ENCODE measurements around the gene ST7. TPM values are rescaled to one million over a fixed set of nuclear protein-coding genes. Genes with fewer than 3 reads are reported as not detected.
"Not testable (repeated sequence)": the region's sequence is repeated elsewhere in the genome, so short reads cannot be mapped to it uniquely, and the experiment has no call there.

ST7 gene
- total RNA-seq, 1 donor from 2014 or later = 8.3 TPM

- intact Hi-C loops (cut with micrococcal nuclease) = loop anchor here (2.0 kb wide), 1 partner anchor 13 kb away; no protein-coding TSS in a partner anchor
- Mint-ChIP-seq H3K9me3 (no peaks in the 10 kb centered on the region), H3K27me3 (no peaks in the 10 kb centered on the region), H3K4me1 (peaks cover 3% of the 10 kb centered on the region), H3K27ac (no peak overlapping the region), H3K36me3 (ENCODE audit: low read depth) (no peaks in the 10 kb centered on the region), H3K4me3 (no peak overlapping the region)
- CTCF ChIA-PET = no interaction called here
- POLR2A ChIA-PET = no interaction called here
- TF ChIP-seq CTCF (IDR thresholded peaks at IDR 0.05) = no peak
- no peak for DNase-seq
- ATAC-seq (ENCODE audit: low read depth) = no peak
Measured at GRCh38 chr7:117023325-117023854, 70.1 kb downstream of the ST7 start.

- Mint-ChIP-seq H3K9me3 (peaks cover 2% of the 10 kb centered on the region), H3K4me3 (no peak overlapping the region), H3K4me1 (peaks cover 3% of the 10 kb centered on the region), H3K27me3 (no peaks in the 10 kb centered on the region), H3K27ac (no peak overlapping the region), H3K36me3 (ENCODE audit: low read depth) (no peaks in the 10 kb centered on the region)
- ATAC-seq (ENCODE audit: low read depth) (no peak), DNase-seq (no peak)
- ChIA-PET POLR2A (no interaction called here), CTCF (no interaction called here)
- intact Hi-C loops (cut with micrococcal nuclease) = no loop called here
- no peak for TF ChIP-seq CTCF (IDR thresholded peaks at IDR 0.05)
Measured at GRCh38 chr7:117024811-117025210, 71.5 kb downstream of the ST7 start.

GRCh38 chr7:117025891-117026290 lies 72.6 kb downstream of the ST7 start:
- Mint-ChIP-seq H3K36me3 (ENCODE audit: low read depth) (no peaks in the 10 kb centered on the region), H3K27me3 (no peaks in the 10 kb centered on the region), H3K4me1 (peaks cover 3% of the 10 kb centered on the region), H3K4me3 (no peak overlapping the region), H3K9me3 (peaks cover 4% of the 10 kb centered on the region), H3K27ac (no peak overlapping the region)
- ChIA-PET CTCF (no interaction called here), POLR2A (no interaction called here)
- no peak for TF ChIP-seq CTCF (IDR thresholded peaks at IDR 0.05)
- intact Hi-C loops (cut with micrococcal nuclease) = loop anchor here (2.0 kb wide), 1 partner anchor 13 kb away; no protein-coding TSS in a partner anchor
- DNase-seq (no peak), ATAC-seq (ENCODE audit: low read depth) (no peak)

- H3K36me3 Mint-ChIP-seq (ENCODE audit: low read depth); POLR2A ChIA-PET; H3K4me1 Mint-ChIP-seq; H3K27ac Mint-ChIP-seq; CTCF ChIA-PET; DNase-seq; ATAC-seq (ENCODE audit: low read depth); H3K9me3 Mint-ChIP-seq; H3K4me3 Mint-ChIP-seq; H3K27me3 Mint-ChIP-seq: not testable (repeated sequence)
- intact Hi-C loops (cut with micrococcal nuclease) = loop anchor here (5.0 kb wide), 1 partner anchor 37 kb away; no protein-coding TSS in a partner anchor
Measured at GRCh38 chr7:117030346-117030745, 77.0 kb downstream of the ST7 start.

- H3K4me3 Mint-ChIP-seq; H3K27me3 Mint-ChIP-seq; ATAC-seq (ENCODE audit: low read depth); H3K36me3 Mint-ChIP-seq (ENCODE audit: low read depth); H3K4me1 Mint-ChIP-seq; CTCF ChIA-PET; H3K9me3 Mint-ChIP-seq; DNase-seq; POLR2A ChIA-PET; H3K27ac Mint-ChIP-seq: not testable (repeated sequence)
- intact Hi-C loops (cut with micrococcal nuclease) = loop anchor here (5.0 kb wide), 1 partner anchor 37 kb away; no protein-coding TSS in a partner anchor
Measured at GRCh38 chr7:117030793-117031192, 77.5 kb downstream of the ST7 start.

- no peak for TF ChIP-seq CTCF (IDR thresholded peaks at IDR 0.05)
- H3K27ac Mint-ChIP-seq = no peak overlapping the region
- ChIA-PET POLR2A (no interaction called here), CTCF (no interaction called here)
- intact Hi-C loops (cut with micrococcal nuclease) = loop anchor here (5.0 kb wide), 1 partner anchor 34 kb away; no protein-coding TSS in a partner anchor
- DNase-seq = no peak
- peaks cover 4% of the 10 kb centered on the region for H3K9me3 Mint-ChIP-seq
- H3K27me3 Mint-ChIP-seq = no peaks in the 10 kb centered on the region
- H3K4me1 Mint-ChIP-seq = no peaks in the 10 kb centered on the region
- no peak for ATAC-seq (ENCODE audit: low read depth)
- H3K36me3 Mint-ChIP-seq (ENCODE audit: low read depth) = no peaks in the 10 kb centered on the region
- no peak overlapping the region for H3K4me3 Mint-ChIP-seq
Measured at GRCh38 chr7:117032810-117033209, 79.5 kb downstream of the ST7 start.
